ENCODE data around the gene CHMP1A. TPM values are rescaled to one million over a fixed set of nuclear protein-coding genes. Genes with fewer than 3 reads are reported as not detected.
A peak's percentile ranks its signal among the peaks of the same experiment; 100 is the strongest.

CHMP1A gene
- total and polyA plus RNA-seq, 2 experiments from 2014 or later = 42.3 to 81.9 TPM

- 0 out of 3 replicates have a peak overlapping the region, but pooled peaks have one; percentile 23 for H3K4me3 Mint-ChIP-seq
- ATAC-seq = no peak
- H4K20me1 ChIP-seq (replicated peaks; ENCODE audit: insufficient read depth) = no peaks in the 10 kb centered on the region
- no peaks in the 10 kb centered on the region for H3K36me3 ChIP-seq (ENCODE audit: insufficient read depth)
- no peak overlapping the region for H3K4me3 ChIP-seq
- no peaks in the 10 kb centered on the region for H3K9me3 Mint-ChIP-seq
- H3K4me2 ChIP-seq = peak overlapping the region; percentile 69; the same call in 1 of the 2 replicates
- H3K9me2 ChIP-seq (ENCODE audit: insufficient read depth) = no peaks in the 10 kb centered on the region
- no peaks in the 10 kb centered on the region for H3F3A ChIP-seq (replicated peaks; ENCODE audit: low read depth)
- DNase-seq (ENCODE audit: low spot score) = no peak
- peaks cover 11% of the 10 kb centered on the region for H3K4me1 Mint-ChIP-seq
- TF ChIP-seq ZNF114 (CRISPR knock-in tag; IDR thresholded peaks at IDR 0.05) = no peak
- no peak for TF ChIP-seq ZNF331 (CRISPR knock-in tag; IDR thresholded peaks at IDR 0.05; ENCODE audit: low read depth)
- no peak for TF ChIP-seq NANOG (IDR thresholded peaks at IDR 0.05; ENCODE audit: borderline replicate concordance)
- no peak for TF ChIP-seq STAT1 (IDR thresholded peaks at IDR 0.05; ENCODE audit: unreplicated experiment)
- no peak for TF ChIP-seq CREB1 (CRISPR knock-in tag; IDR thresholded peaks at IDR 0.05; ENCODE audit: low read depth)
- no peak for TF ChIP-seq EZH2phosphoT487 (IDR thresholded peaks at IDR 0.05; ENCODE audit: unreplicated experiment)
- no peak for TF ChIP-seq EZH2 (IDR thresholded peaks at IDR 0.05; ENCODE audit: low read depth, unreplicated experiment)
- no peak for TF ChIP-seq REST (IDR thresholded peaks at IDR 0.05; ENCODE audit: unreplicated experiment)
- TF ChIP-seq JUNB (IDR thresholded peaks at IDR 0.05; ENCODE audit: unreplicated experiment) = no peak
- TF ChIP-seq, protein P1, sequence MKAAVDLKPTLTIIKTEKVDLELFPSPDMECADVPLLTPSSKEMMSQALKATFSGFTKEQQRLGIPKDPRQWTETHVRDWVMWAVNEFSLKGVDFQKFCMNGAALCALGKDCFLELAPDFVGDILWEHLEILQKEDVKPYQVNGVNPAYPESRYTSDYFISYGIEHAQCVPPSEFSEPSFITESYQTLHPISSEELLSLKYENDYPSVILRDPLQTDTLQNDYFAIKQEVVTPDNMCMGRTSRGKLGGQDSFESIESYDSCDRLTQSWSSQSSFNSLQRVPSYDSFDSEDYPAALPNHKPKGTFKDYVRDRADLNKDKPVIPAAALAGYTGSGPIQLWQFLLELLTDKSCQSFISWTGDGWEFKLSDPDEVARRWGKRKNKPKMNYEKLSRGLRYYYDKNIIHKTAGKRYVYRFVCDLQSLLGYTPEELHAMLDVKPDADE (IDR thresholded peaks at IDR 0.05) = no peak
- TF ChIP-seq, protein P2, sequence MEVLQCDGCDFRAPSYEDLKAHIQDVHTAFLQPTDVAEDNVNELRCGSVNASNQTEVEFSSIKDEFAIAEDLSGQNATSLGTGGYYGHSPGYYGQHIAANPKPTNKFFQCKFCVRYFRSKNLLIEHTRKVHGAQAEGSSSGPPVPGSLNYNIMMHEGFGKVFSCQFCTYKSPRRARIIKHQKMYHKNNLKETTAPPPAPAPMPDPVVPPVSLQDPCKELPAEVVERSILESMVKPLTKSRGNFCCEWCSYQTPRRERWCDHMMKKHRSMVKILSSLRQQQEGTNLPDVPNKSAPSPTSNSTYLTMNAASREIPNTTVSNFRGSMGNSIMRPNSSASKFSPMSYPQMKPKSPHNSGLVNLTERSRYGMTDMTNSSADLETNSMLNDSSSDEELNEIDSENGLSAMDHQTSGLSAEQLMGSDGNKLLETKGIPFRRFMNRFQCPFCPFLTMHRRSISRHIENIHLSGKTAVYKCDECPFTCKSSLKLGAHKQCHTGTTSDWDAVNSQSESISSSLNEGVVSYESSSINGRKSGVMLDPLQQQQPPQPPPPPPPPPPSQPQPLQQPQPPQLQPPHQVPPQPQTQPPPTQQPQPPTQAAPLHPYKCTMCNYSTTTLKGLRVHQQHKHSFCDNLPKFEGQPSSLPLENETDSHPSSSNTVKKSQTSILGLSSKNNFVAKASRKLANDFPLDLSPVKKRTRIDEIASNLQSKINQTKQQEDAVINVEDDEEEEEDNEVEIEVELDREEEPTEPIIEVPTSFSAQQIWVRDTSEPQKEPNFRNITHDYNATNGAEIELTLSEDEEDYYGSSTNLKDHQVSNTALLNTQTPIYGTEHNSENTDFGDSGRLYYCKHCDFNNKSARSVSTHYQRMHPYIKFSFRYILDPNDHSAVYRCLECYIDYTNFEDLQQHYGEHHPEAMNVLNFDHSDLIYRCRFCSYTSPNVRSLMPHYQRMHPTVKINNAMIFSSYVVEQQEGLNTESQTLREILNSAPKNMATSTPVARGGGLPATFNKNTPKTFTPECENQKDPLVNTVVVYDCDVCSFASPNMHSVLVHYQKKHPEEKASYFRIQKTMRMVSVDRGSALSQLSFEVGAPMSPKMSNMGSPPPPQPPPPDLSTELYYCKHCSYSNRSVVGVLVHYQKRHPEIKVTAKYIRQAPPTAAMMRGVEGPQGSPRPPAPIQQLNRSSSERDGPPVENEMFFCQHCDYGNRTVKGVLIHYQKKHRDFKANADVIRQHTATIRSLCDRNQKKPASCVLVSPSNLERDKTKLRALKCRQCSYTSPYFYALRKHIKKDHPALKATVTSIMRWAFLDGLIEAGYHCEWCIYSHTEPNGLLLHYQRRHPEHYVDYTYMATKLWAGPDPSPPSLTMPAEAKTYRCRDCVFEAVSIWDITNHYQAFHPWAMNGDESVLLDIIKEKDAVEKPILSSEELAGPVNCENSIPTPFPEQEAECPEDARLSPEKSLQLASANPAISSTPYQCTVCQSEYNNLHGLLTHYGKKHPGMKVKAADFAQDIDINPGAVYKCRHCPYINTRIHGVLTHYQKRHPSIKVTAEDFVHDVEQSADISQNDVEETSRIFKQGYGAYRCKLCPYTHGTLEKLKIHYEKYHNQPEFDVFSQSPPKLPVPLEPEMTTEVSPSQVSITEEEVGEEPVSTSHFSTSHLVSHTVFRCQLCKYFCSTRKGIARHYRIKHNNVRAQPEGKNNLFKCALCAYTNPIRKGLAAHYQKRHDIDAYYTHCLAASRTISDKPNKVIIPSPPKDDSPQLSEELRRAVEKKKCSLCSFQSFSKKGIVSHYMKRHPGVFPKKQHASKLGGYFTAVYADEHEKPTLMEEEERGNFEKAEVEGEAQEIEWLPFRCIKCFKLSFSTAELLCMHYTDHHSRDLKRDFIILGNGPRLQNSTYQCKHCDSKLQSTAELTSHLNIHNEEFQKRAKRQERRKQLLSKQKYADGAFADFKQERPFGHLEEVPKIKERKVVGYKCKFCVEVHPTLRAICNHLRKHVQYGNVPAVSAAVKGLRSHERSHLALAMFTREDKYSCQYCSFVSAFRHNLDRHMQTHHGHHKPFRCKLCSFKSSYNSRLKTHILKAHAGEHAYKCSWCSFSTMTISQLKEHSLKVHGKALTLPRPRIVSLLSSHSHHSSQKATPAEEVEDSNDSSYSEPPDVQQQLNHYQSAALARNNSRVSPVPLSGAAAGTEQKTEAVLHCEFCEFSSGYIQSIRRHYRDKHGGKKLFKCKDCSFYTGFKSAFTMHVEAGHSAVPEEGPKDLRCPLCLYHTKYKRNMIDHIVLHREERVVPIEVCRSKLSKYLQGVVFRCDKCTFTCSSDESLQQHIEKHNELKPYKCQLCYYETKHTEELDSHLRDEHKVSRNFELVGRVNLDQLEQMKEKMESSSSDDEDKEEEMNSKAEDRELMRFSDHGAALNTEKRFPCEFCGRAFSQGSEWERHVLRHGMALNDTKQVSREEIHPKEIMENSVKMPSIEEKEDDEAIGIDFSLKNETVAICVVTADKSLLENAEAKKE (CRISPR knock-in tag; IDR thresholded peaks at IDR 0.05) = no peak
- no peak for TF ChIP-seq POLR2AphosphoS5 (IDR thresholded peaks at IDR 0.05; ENCODE audit: low read depth)
- TF ChIP-seq CTCF (conservative IDR thresholded peaks at IDR 0.05; ENCODE audit: low read depth in 2 of 2) = no peak
- H3K36me3 Mint-ChIP-seq (ENCODE audit: low read depth) = no peaks in the 10 kb centered on the region
- H3K4me1 ChIP-seq (ENCODE audit: insufficient read depth) = peaks cover 11% of the 10 kb centered on the region
- H3K27ac Mint-ChIP-seq = no peak overlapping the region
- no peak overlapping the region for H3K27ac ChIP-seq (ENCODE audit: low read depth)
- H3K79me2 ChIP-seq (replicated peaks; ENCODE audit: insufficient read depth) = no peaks in the 10 kb centered on the region
- H2AFZ ChIP-seq = no peak overlapping the region
- H3K27me3 ChIP-seq (ENCODE audit: insufficient read depth) = no peaks in the 10 kb centered on the region
- H3K27me3 Mint-ChIP-seq (ENCODE audit: insufficient read depth, low read depth, poor library complexity) = peaks cover 11% of the 10 kb centered on the region
Measured at GRCh38 chr16:89602952-89603590, 54.4 kb downstream of the CHMP1A start.

Data from GM23338 (cell line).